GM21515 (cell line): ENCODE data around the gene RAB9A.
"Not testable (repeated sequence)": the region's sequence is repeated elsewhere in the genome, so short reads cannot be mapped to it uniquely, and the experiment has no call there.

ENCODE experiments used
- ATAC-seq: cut with Tn5 transposase; IDR thresholded peaks from one replicate; pipeline ENCODE4 v1.9.1; 2021; ENCODE audit not compliant: unreplicated experiment

RAB9A gene

GRCh38 chrX:13669246-13669737 lies 19.6 kb upstream of the RAB9A start:
- peak; percentile 76 for ATAC-seq

- not testable (repeated sequence) for ATAC-seq
Measured at GRCh38 chrX:13669755-13670154, 19.2 kb upstream of the RAB9A start.

GRCh38 chrX:13670197-13670596 lies 18.7 kb upstream of the RAB9A start:
- ATAC-seq = no peak

- ATAC-seq = no peak
Measured at GRCh38 chrX:13673016-13673415, 15.9 kb upstream of the RAB9A start.

GRCh38 chrX:13676885-13677284 lies 12.0 kb upstream of the RAB9A start:
- ATAC-seq = no peak

- ATAC-seq = not testable (repeated sequence)
Measured at GRCh38 chrX:13679700-13680099, 9.2 kb upstream of the RAB9A start.

- no peak for ATAC-seq
Measured at GRCh38 chrX:13681595-13681994, 7.3 kb upstream of the RAB9A start.

- ATAC-seq = no peak
Measured at GRCh38 chrX:13684361-13684760, 4.6 kb upstream of the RAB9A start.

GRCh38 chrX:13685126-13685763 lies 3.7 kb upstream of the RAB9A start:
- no peak for ATAC-seq

- ATAC-seq = no peak
Measured at GRCh38 chrX:13687203-13687602, 1.7 kb upstream of the RAB9A start.

- no peak for ATAC-seq
Measured at GRCh38 chrX:13688384-13688957, 457 bp upstream of the RAB9A start.

GRCh38 chrX:13689741-13690211 lies 848 bp downstream of the RAB9A start:
- no peak for ATAC-seq

- ATAC-seq = no peak
Measured at GRCh38 chrX:13690836-13691235, 1.9 kb downstream of the RAB9A start.

- no peak for ATAC-seq
Measured at GRCh38 chrX:13691841-13692371, 3.0 kb downstream of the RAB9A start.

- no peak for ATAC-seq
Measured at GRCh38 chrX:13692771-13693231, 3.9 kb downstream of the RAB9A start.

GRCh38 chrX:13693341-13693961 lies 4.5 kb downstream of the RAB9A start:
- ATAC-seq = no peak

GRCh38 chrX:13694359-13694758 lies 5.4 kb downstream of the RAB9A start:
- ATAC-seq = no peak

GRCh38 chrX:13694983-13695382 lies 6.1 kb downstream of the RAB9A start:
- ATAC-seq = no peak

- no peak for ATAC-seq
Measured at GRCh38 chrX:13695601-13696115, 6.7 kb downstream of the RAB9A start.

- peak; percentile 44 for ATAC-seq
Measured at GRCh38 chrX:13697455-13697854, 8.5 kb downstream of the RAB9A start.

GRCh38 chrX:13697976-13698375 lies 9.0 kb downstream of the RAB9A start:
- ATAC-seq = no peak

GRCh38 chrX:13698432-13698831 lies 9.5 kb downstream of the RAB9A start:
- ATAC-seq = no peak
